WERI-Rb-1 (cell line): ENCODE measurements around the gene PLA2G10.

Experiments
- DNase-seq: peaks from one replicate; pipeline ENCODE4 v3.0.0-alpha.2; 2020
- H3K27ac ChIP-seq: fragments of 250-450 bp; sonication (Bioruptor Pico); 2 replicates; pipeline ENCODE4 v1.5.1; 2020; ENCODE audit warnings: mild to moderate bottlenecking, moderate library complexity
- H3K27me3 ChIP-seq: fragments of 250-450 bp; sonication (Bioruptor Pico); 2 replicates; pipeline ENCODE4 v1.5.1; 2021; ENCODE audit warnings: mild to moderate bottlenecking, low read depth, moderate library complexity; ENCODE audit not compliant: insufficient read depth, severe bottlenecking
- H3K36me3 ChIP-seq: fragments of 250-450 bp; sonication (Bioruptor Pico); 2 replicates; pipeline ENCODE4 v1.5.1; 2020; ENCODE audit warnings: mild to moderate bottlenecking, moderate library complexity
- H3K4me3 ChIP-seq: 2 replicates; pipeline ENCODE4 v1.5.1; 2011; ENCODE audit warnings: low read depth, mild to moderate bottlenecking, control low read depth, low read length
- H3K9me3 ChIP-seq: fragments of 250-450 bp; sonication (Bioruptor Pico); 2 replicates; pipeline ENCODE4 v1.5.1; 2021; ENCODE audit warnings: mild to moderate bottlenecking, moderate library complexity; ENCODE audit not compliant: severe bottlenecking
- CTCF ChIP-seq: IDR thresholded peaks from 2 replicates; pipeline ENCODE4 v1.5.1; 2011; ENCODE audit warnings: low read depth, mild to moderate bottlenecking, control low read depth, inconsistent platforms, low read length

The PLA2G10 gene

GRCh38 chr16:14629612-14629918 is 64.5 kb downstream of the PLA2G10 start:
- no peaks in the 10 kb centered on the region for H3K27me3 ChIP-seq
- peak; percentile 17 for DNase-seq
- peak overlapping the region; percentile 91 for H3K27ac ChIP-seq
- no peak for TF ChIP-seq CTCF
- peak overlapping the region; percentile 58 for H3K4me3 ChIP-seq
- H3K9me3 ChIP-seq, result no peaks in the 10 kb centered on the region
- peaks cover 34% of the 10 kb centered on the region for H3K36me3 ChIP-seq

GRCh38 chr16:14628806-14629611 is 65.1 kb downstream of the PLA2G10 start:
- Histone ChIP-seq H3K9me3 (no peaks in the 10 kb centered on the region), H3K27me3 (no peaks in the 10 kb centered on the region), H3K36me3 (peaks cover 37% of the 10 kb centered on the region), H3K27ac (peak overlapping the region; percentile 91), H3K4me3 (peak overlapping the region; percentile 58)
- no peak for TF ChIP-seq CTCF
- DNase-seq, result no peak

- H3K4me3 ChIP-seq, result no peak overlapping the region
- no peaks in the 10 kb centered on the region for H3K27me3 ChIP-seq
- DNase-seq, result no peak
- H3K27ac ChIP-seq, result no peak overlapping the region
- H3K9me3 ChIP-seq, result no peaks in the 10 kb centered on the region
- no peak for TF ChIP-seq CTCF
- H3K36me3 ChIP-seq, result peaks cover 45% of the 10 kb centered on the region
Measured at GRCh38 chr16:14627078-14627477, 67.0 kb downstream of the PLA2G10 start.
